K562 (cell line): ENCODE measurements around the gene C1orf87. TPM values are rescaled to one million over a fixed set of nuclear protein-coding genes. Genes with fewer than 3 reads are reported as not detected.

Experiments
- ATAC-seq: fragments of 200-7000 bp; cut with Tn5 transposase; 3 replicates; pipeline ENCODE4 v1.9.1; 2020; ENCODE audit warnings: moderate library complexity
- BruUV-seq: library from RNA; stranded (reverse); fragments of 400-500 nt; replicated peaks from 2 replicates; lab custom pipeline; 2021; lab: Mats Ljungman, UMichigan
- CTCF ChIA-PET: fragments of 300-600 bp; formaldehyde crosslinking; extraction: SDS; loops from one replicate; lab custom pipeline; 2021; ENCODE audit warnings: low intra/inter-chr PET ratio; lab: Yijun Ruan, JAX
- POLR2A ChIA-PET: fragments of 300-600, 350-650 bp; sonication (Branson Sonifier 250); formaldehyde crosslinking; extraction: SDS; loops from one replicate; lab custom pipeline; 2021; ENCODE audit warnings: antibody characterized with exemption, inconsistent platforms; lab: Yijun Ruan, JAX
- DNase-seq, 4 experiments: peaks; one replicate each; pipeline versions ENCODE4 v3.0.0 to v3.0.0-alpha.2; 2011 to 2018; ENCODE audit warnings: low spot score in 3 of 4, mixed read lengths in 3 of 4; ENCODE audit errors: extremely low read depth in 1 of 4
- FAIRE-seq: peaks from 2 replicates; lab custom pipeline; 2011; peaks lifted over from hg19 to GRCh38; lab: Jason Lieb, UNC
- H2AFZ ChIP-seq: 2 replicates; pipeline ENCODE4 v1.6.0; 2011; ENCODE audit warnings: low read depth, low read length, control low read depth, inconsistent platforms
- H3K27ac ChIP-seq: fragments of 200-600 bp; 3 replicates; pipeline ENCODE4 v1.8.0; 2011; ENCODE audit warnings: low read depth, mild to moderate bottlenecking, control low read depth, inconsistent platforms, low read length, moderate library complexity, mixed read lengths; ENCODE audit errors: extremely low read depth
- H3K27me3 ChIP-seq, 2 experiments: fragments of 300-600 bp in 1 of 2; 2 replicates in 1 of 2; 3 replicates in 1 of 2; pipeline versions ENCODE4 v1.6.0 to v1.8.0; 2011; ENCODE audit warnings: inconsistent platforms in 2 of 2, low read length in 2 of 2, mild to moderate bottlenecking in 1 of 2, mixed read lengths in 1 of 2, moderate library complexity in 1 of 2; ENCODE audit not compliant: control insufficient read depth in 2 of 2, insufficient read depth in 2 of 2
- H3K36me3 ChIP-seq: fragments of 300-600 bp; 3 replicates; pipeline ENCODE4 v1.8.0; 2011; ENCODE audit warnings: mild to moderate bottlenecking, low read length, inconsistent platforms; ENCODE audit not compliant: control insufficient read depth, insufficient read depth
- H3K4me1 ChIP-seq, 2 experiments: fragments of 200-600 bp in 1 of 2; replicated peaks in 1 of 2; 2 replicates in 1 of 2; 3 replicates in 1 of 2; pipeline versions ENCODE4 v1.5.1 to v1.8.0; 2011; ENCODE audit warnings: inconsistent platforms in 2 of 2, low read length in 2 of 2, mild to moderate bottlenecking in 1 of 2, mixed read lengths in 1 of 2, moderate library complexity in 1 of 2; ENCODE audit not compliant: control insufficient read depth in 2 of 2, insufficient read depth in 2 of 2
- H3K4me2 ChIP-seq: 2 replicates; pipeline ENCODE4 v1.6.1; 2011; ENCODE audit warnings: low read length, control low read depth, inconsistent platforms, mixed read lengths; ENCODE audit not compliant: insufficient read depth
- H3K4me3 ChIP-seq: fragments of 200-600 bp; sonication (generic), shearing (Covaris generic); 2 replicates; pipeline ENCODE4 v1.5.1; 2016; ENCODE audit warnings: control low read depth, inconsistent platforms
- H3K79me2 ChIP-seq: fragments of 200-600 bp; 3 replicates; pipeline ENCODE4 v1.8.0; 2011; ENCODE audit warnings: low read length, inconsistent platforms; ENCODE audit not compliant: control insufficient read depth, insufficient read depth
- H3K9ac ChIP-seq, 2 experiments: 2 replicates each; pipeline versions ENCODE4 v1.6.0 to v1.6.1; 2011; ENCODE audit warnings: low read depth in 2 of 2, low read length in 2 of 2, control low read depth in 1 of 2, inconsistent platforms in 1 of 2, mild to moderate bottlenecking in 1 of 2, mixed read lengths in 1 of 2; ENCODE audit not compliant: insufficient read depth in 1 of 2
- H3K9me1 ChIP-seq: one replicate; pipeline ENCODE4 v1.6.0; 2011; ENCODE audit warnings: inconsistent platforms, mild to moderate bottlenecking, low read length, moderate library complexity; ENCODE audit not compliant: control insufficient read depth, insufficient read depth
- H3K9me3 ChIP-seq: replicated peaks from 2 replicates; pipeline ENCODE4 v1.5.1; 2011; ENCODE audit warnings: low read depth, low read length, inconsistent platforms; ENCODE audit not compliant: control insufficient read depth, insufficient read depth
- H4K20me1 ChIP-seq: replicated peaks from 2 replicates; pipeline ENCODE4 v1.6.1; 2011; ENCODE audit warnings: low read length, inconsistent platforms, mixed read lengths; ENCODE audit not compliant: control insufficient read depth, insufficient read depth
- CLOCK ChIP-seq: fragments of 250-450 bp; sonication (Bioruptor Pico); IDR thresholded peaks from 2 replicates; pipeline ENCODE4 v1.4.0; 2020; ENCODE audit warnings: mild to moderate bottlenecking, moderate library complexity, borderline replicate concordance
- CSDE1 ChIP-seq, 2 experiments: fragments of 450-650 bp; IDR thresholded peaks; 2 replicates each; pipeline ENCODE4 v1.6.1; 2016; ENCODE audit warnings: mild to moderate bottlenecking in 1 of 2
- EHMT2 ChIP-seq: fragments of 450-650 bp; IDR thresholded peaks from 2 replicates; pipeline ENCODE4 v1.6.1; 2018; ENCODE audit warnings: antibody characterized with exemption
- FOXK2 ChIP-seq, 2 experiments: fragments of 450-650 bp; IDR thresholded peaks in 1 of 2; conservative IDR thresholded peaks in 1 of 2; 2 replicates each; pipeline ENCODE4 v1.6.1; 2016; ENCODE audit warnings: low read depth in 2 of 2, mild to moderate bottlenecking in 1 of 2
- HMGN3 ChIP-seq: IDR thresholded peaks from 2 replicates; pipeline ENCODE4 v1.6.1; 2011; ENCODE audit warnings: borderline replicate concordance, low read depth, mild to moderate bottlenecking, mixed read lengths, low read length; ENCODE audit not compliant: insufficient read length; ENCODE audit errors: extremely low read depth
- HMGXB4 ChIP-seq: sonication (generic); formaldehyde crosslinking; IDR thresholded peaks from 2 replicates; pipeline ENCODE4 v1.8.1; 2023; ENCODE audit warnings: mild to moderate bottlenecking, missing genetic modification reagents
- MBD2 ChIP-seq: sonication (generic); IDR thresholded peaks from 2 replicates; pipeline ENCODE4 v1.6.1; 2016; ENCODE audit warnings: low read depth, borderline replicate concordance
- MCM7 ChIP-seq, 2 experiments: fragments of 450-650 bp; IDR thresholded peaks; 2 replicates each; pipeline ENCODE4 v1.6.1; 2016 to 2018
- MIER1 ChIP-seq: fragments of 450-650 bp; IDR thresholded peaks from 2 replicates; pipeline ENCODE4 v1.6.1; 2016; ENCODE audit warnings: antibody characterized with exemption, mild to moderate bottlenecking, low read depth
- XRCC3 ChIP-seq: fragments of 450-650 bp; IDR thresholded peaks from 2 replicates; pipeline ENCODE4 v1.6.1; 2017; ENCODE audit warnings: mild to moderate bottlenecking, moderate library complexity
- ZBTB12 ChIP-seq: fragments of 250-450 bp; sonication (Bioruptor Pico); IDR thresholded peaks from 2 replicates; pipeline ENCODE4 v1.4.0; 2020
- ZBTB5 ChIP-seq: fragments of 450-650 bp; IDR thresholded peaks from 2 replicates; pipeline ENCODE4 v1.6.1; 2017; ENCODE audit warnings: antibody characterized with exemption
- WGBS: fragments of 100-300 bp; shearing (Covaris generic); methylation state at CpG from one replicate; pipeline ENCODE4 v1.1.6; 2016; ENCODE audit warnings: low coverage, mixed read lengths; ENCODE audit not compliant: insufficient coverage; ENCODE audit errors: missing lambda C conversion rate; 5-methylcytosine and 5-hydroxymethylcytosine counted together
- in situ Hi-C: fragments of 300-500 bp; cut with MboI; formaldehyde crosslinking; loops from 4 replicates; pipeline ENCODE4 v1.15.0; 2018; ENCODE audit warnings: inconsistent platforms, mixed read lengths
- intact Hi-C: fragments of 100-400 bp; cut with micrococcal nuclease; formaldehyde crosslinking; loops from 2 replicates; pipeline ENCODE4 v1.14.2; 2022
- polyA plus RNA-seq, 8 experiments: library from polyadenylated mRNA; depleted of rRNA in 4 of 8; stranded (reverse) in 5 of 8; unstranded in 3 of 8; fragments of >200 nt; fragmentation: Nextera tagmentation in 2 of 8; fragmentation: Illumina TruSeq in 1 of 8; extraction: Ambion mirVana in 2 of 8; extraction: Trizol in 1 of 8; gene quantifications; 2 replicates each; pipeline versions ENCODE4 v1.2.1 to v1.2.3, GENCODE V29; 2011 to 2014; ENCODE audit warnings: inconsistent platforms in 1 of 8, missing spikeins in 1 of 8
- total RNA-seq, 7 experiments: library from RNA; depleted of rRNA in 6 of 7; stranded (reverse); fragments of >200 nt in 6 of 7; fragmentation: Illumina TruSeq in 2 of 7; extraction: Trizol in 2 of 7; gene quantifications; 2 replicates each; pipeline versions ENCODE4 v1.2.1 to v1.2.3, GENCODE V29; 2011 to 2021; ENCODE audit warnings: low replicate concordance in 1 of 7

Gene C1orf87
- total and polyA plus RNA-seq, 9 of the 15 experiments (the other 6 are each of a cell fraction or from before 2014, with no cell fraction given) = not detected

GRCh38 chr1:60091195-60091715 lies 17.7 kb upstream of the C1orf87 start:
- Histone ChIP-seq H3K27me3 (no peaks in the 10 kb centered on the region), H3K4me2 (no peak overlapping the region), H3K27ac (no peak overlapping the region), H3K4me1 (no peaks in the 10 kb centered on the region), H3K79me2 (no peaks in the 10 kb centered on the region), H3K9me1 (no peaks in the 10 kb centered on the region), H3K36me3 (no peaks in the 10 kb centered on the region), H4K20me1 (no peaks in the 10 kb centered on the region), H3K4me3 (no peak overlapping the region), H3K9ac (no peak overlapping the region), H3K9me3 (no peaks in the 10 kb centered on the region), H2AFZ (no peak overlapping the region)
- 2% methylated on average over 6 of the region's 6 CpGs for WGBS
- CTCF ChIA-PET = no interaction called here
- intact Hi-C loops (no loop called here), in situ Hi-C loops (no loop called here)
- TF ChIP-seq MCM7 (IDR thresholded peaks at IDR 0.05) (no peak), MIER1 (no peak), HMGN3 (no peak), EHMT2 (no peak), XRCC3 (no peak), ZBTB5 (no peak), ZBTB12 (CRISPR knock-in tag) (no peak), HMGXB4 (CRISPR knock-in tag) (no peak), MBD2 (no peak), CSDE1 (IDR thresholded peaks at IDR 0.05) (no peak), CLOCK (CRISPR knock-in tag) (no peak), FOXK2 (conservative IDR thresholded peaks at IDR 0.05 in 1 of 2, IDR thresholded peaks at IDR 0.05 in 1 of 2; ENCODE audit: low read depth in 2 of 2) (no peak)
- BruUV-seq = no TSS peak
- DNase-seq = no peak
- no peak for FAIRE-seq
- POLR2A ChIA-PET = interaction anchor here (1.5 kb wide), 1 partner anchor 11 kb away, joined by 4 read pairs; no protein-coding TSS in a partner anchor
- no peak for ATAC-seq
